RWPE1 (cell line): ENCODE results near the gene XRCC5.

Experiments
- CTCF ChIA-PET: fragments of 350-600 bp; sonication (Branson Sonifier 250); formaldehyde crosslinking; extraction: SDS; loops from one replicate; lab custom pipeline; 2021; lab: Yijun Ruan, JAX
- POLR2A ChIA-PET: fragments of 400-600 bp; formaldehyde crosslinking; extraction: SDS; loops from one replicate; lab custom pipeline; 2020; ENCODE audit warnings: antibody characterized with exemption; ENCODE audit not compliant: low non-redundant PET; lab: Yijun Ruan, JAX
- DNase-seq: peaks from one replicate; pipeline ENCODE4 v3.0.0; 2012; ENCODE audit warnings: low spot score
- H3K27ac ChIP-seq: fragments of 450-650 bp; 2 replicates; pipeline ENCODE4 v1.5.1; 2017
- CTCF ChIP-seq: fragments of 450-650 bp; conservative IDR thresholded peaks from 2 replicates; pipeline ENCODE4 v1.5.1; 2017; ENCODE audit warnings: low read depth, mild to moderate bottlenecking

The XRCC5 gene

GRCh38 chr2:216235462-216235861 lies 126.3 kb downstream of the XRCC5 start:
- ChIA-PET CTCF (no interaction called here), POLR2A (no interaction called here)
- H3K27ac ChIP-seq, result no peak overlapping the region
- no peak for TF ChIP-seq CTCF
- DNase-seq, result no peak

- H3K27ac ChIP-seq, result no peak overlapping the region
- ChIA-PET POLR2A (no interaction called here), CTCF (no interaction called here)
- no peak for TF ChIP-seq CTCF
- DNase-seq, result no peak
Observed at GRCh38 chr2:216235896-216236295, 126.7 kb downstream of the XRCC5 start.

- ChIA-PET CTCF (no interaction called here), POLR2A (no interaction called here)
- no peak overlapping the region for H3K27ac ChIP-seq
- no peak for DNase-seq
- TF ChIP-seq CTCF, result no peak
Observed at GRCh38 chr2:216236486-216236885, 127.3 kb downstream of the XRCC5 start.

GRCh38 chr2:216242365-216242764 lies 133.2 kb downstream of the XRCC5 start:
- no peak for TF ChIP-seq CTCF
- DNase-seq, result no peak
- CTCF ChIA-PET, result no interaction called here
- POLR2A ChIA-PET, result no interaction called here
- H3K27ac ChIP-seq, result no peak overlapping the region

GRCh38 chr2:216243026-216243425 lies 133.9 kb downstream of the XRCC5 start:
- ChIA-PET CTCF (no interaction called here), POLR2A (no interaction called here)
- H3K27ac ChIP-seq, result no peak overlapping the region
- no peak for DNase-seq
- TF ChIP-seq CTCF, result no peak

- POLR2A ChIA-PET, result no interaction called here
- H3K27ac ChIP-seq, result no peak overlapping the region
- no peak for DNase-seq
- TF ChIP-seq CTCF, result no peak
- CTCF ChIA-PET, result interaction anchor here (0.6 kb wide), 1 partner anchor 115 kb away, joined by 3 read pairs; no protein-coding TSS in a partner anchor
Observed at GRCh38 chr2:216245391-216245975, 136.3 kb downstream of the XRCC5 start.

GRCh38 chr2:216246766-216247165 lies 137.6 kb downstream of the XRCC5 start:
- ChIA-PET POLR2A (no interaction called here), CTCF (interaction anchor here (0.5 to 0.6 kb wide), 2 partner anchors 93 to 165 kb away, joined by 3 to 5 read pairs; partner anchors contain the start of gene SMARCAL1)
- no peak overlapping the region for H3K27ac ChIP-seq
- DNase-seq, result no peak
- TF ChIP-seq CTCF, result no peak
